AG10803 (cell line): Measurements from ENCODE around the gene REN.

ENCODE experiments used
- DNase-seq: peaks from one replicate; pipeline ENCODE4 v3.0.0; 2010; ENCODE audit warnings: low read depth
- H3K4me3 ChIP-seq: 2 replicates; pipeline ENCODE4 v1.5.1; 2011; ENCODE audit warnings: mild to moderate bottlenecking, low read length, control low read depth
- CTCF ChIP-seq: conservative IDR thresholded peaks from 2 replicates; pipeline ENCODE4 v1.5.1; 2011; ENCODE audit warnings: mild to moderate bottlenecking, low read length, control low read depth, inconsistent platforms

Gene REN

GRCh38 chr1:204110894-204111633, 55.1 kb downstream of the REN start:
- no peak overlapping the region for H3K4me3 ChIP-seq
- no peak for TF ChIP-seq CTCF
- DNase-seq: no peak

- no peak overlapping the region for H3K4me3 ChIP-seq
- DNase-seq: no peak
- TF ChIP-seq CTCF: no peak
Measured at GRCh38 chr1:204108312-204109141, 57.6 kb downstream of the REN start.

GRCh38 chr1:204107892-204108291, 58.2 kb downstream of the REN start:
- no peak for TF ChIP-seq CTCF
- no peak for DNase-seq
- no peak overlapping the region for H3K4me3 ChIP-seq

GRCh38 chr1:204106825-204107224, 59.3 kb downstream of the REN start:
- no peak for DNase-seq
- no peak overlapping the region for H3K4me3 ChIP-seq
- TF ChIP-seq CTCF: no peak

- no peak for DNase-seq
- no peak for TF ChIP-seq CTCF
- H3K4me3 ChIP-seq: no peak overlapping the region
Measured at GRCh38 chr1:204105131-204105515, 61.0 kb downstream of the REN start.
